ENCODE data around the gene ATP6V1G3. TPM values are rescaled to one million over a fixed set of nuclear protein-coding genes. Genes with fewer than 3 reads are reported as not detected.
"Not testable (repeated sequence)": the region's sequence is repeated elsewhere in the genome, so short reads cannot be mapped to it uniquely, and the experiment has no call there.

ATP6V1G3 gene
- polyA plus RNA-seq, 1 donor, result not detected

DNA sequence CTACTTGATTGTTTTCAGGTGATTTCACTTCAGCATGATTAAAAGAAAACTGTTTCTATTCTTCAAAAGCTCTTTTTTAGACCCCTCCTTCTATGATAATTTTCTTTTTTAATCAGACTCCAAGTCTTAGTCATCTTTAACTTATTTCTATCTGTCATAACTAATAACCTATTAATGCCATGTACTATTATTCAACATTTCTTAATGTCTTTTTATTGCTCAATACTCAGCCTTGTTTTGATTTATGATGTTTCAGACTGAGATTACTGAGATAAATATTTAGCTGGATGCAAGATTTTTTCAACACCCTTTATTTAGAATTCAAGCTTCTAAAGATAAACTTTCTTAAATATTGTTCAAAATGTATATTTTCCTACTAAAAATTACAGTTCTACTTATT is 53.6 kb downstream of the ATP6V1G3 start:
- Histone ChIP-seq H3K36me3 (ENCODE audit: control insufficient read depth, insufficient read depth, low read length) (no peaks in the 10 kb centered on the region), H3K4me3 (ENCODE audit: low read length) (no peak overlapping the region), H3K27me3 (ENCODE audit: control insufficient read depth, insufficient read depth, low read length) (no peaks in the 10 kb centered on the region), H3K9me3 (ENCODE audit: control insufficient read depth, low read depth, low read length) (no peaks in the 10 kb centered on the region), H3K27ac (ENCODE audit: low read length) (no peak overlapping the region), H3K4me1 (ENCODE audit: control insufficient read depth, insufficient read depth, low read length) (no peaks in the 10 kb centered on the region)
- DNase-seq, result no peak

- no peaks in the 10 kb centered on the region for H3K4me1 ChIP-seq (ENCODE audit: control insufficient read depth, insufficient read depth, low read length)
- H3K36me3 ChIP-seq (ENCODE audit: control insufficient read depth, insufficient read depth, low read length), result no peaks in the 10 kb centered on the region
These were observed 56.8 kb downstream of the ATP6V1G3 start for GRCh38 chr1:198483645-198484044.

GRCh38 chr1:198483006-198483405 is 57.5 kb downstream of the ATP6V1G3 start:
- Histone ChIP-seq H3K4me3 (ENCODE audit: low read length) (no peak overlapping the region), H3K4me1 (ENCODE audit: control insufficient read depth, insufficient read depth, low read length) (no peaks in the 10 kb centered on the region), H3K36me3 (ENCODE audit: control insufficient read depth, insufficient read depth, low read length) (no peaks in the 10 kb centered on the region), H3K27ac (ENCODE audit: low read length) (no peak overlapping the region), H3K27me3 (ENCODE audit: control insufficient read depth, insufficient read depth, low read length) (no peaks in the 10 kb centered on the region), H3K9me3 (ENCODE audit: control insufficient read depth, low read depth, low read length) (no peaks in the 10 kb centered on the region)
- no peak for DNase-seq
- WGBS (ENCODE audit: insufficient coverage, low lambda C conversion rate), result 60% methylated on average over 1 of the region's 1 CpG

More at GRCh38 chr1:198483645-198484044, 56.8 kb downstream of the ATP6V1G3 start:
- no peak overlapping the region for H3K4me3 ChIP-seq (ENCODE audit: low read length)
- H3K27me3 ChIP-seq (ENCODE audit: control insufficient read depth, insufficient read depth, low read length), result no peaks in the 10 kb centered on the region
- H3K27ac ChIP-seq (ENCODE audit: low read length), result no peak overlapping the region
- DNase-seq, result no peak
- H3K9me3 ChIP-seq (ENCODE audit: control insufficient read depth, low read depth, low read length), result no peaks in the 10 kb centered on the region

DNA sequence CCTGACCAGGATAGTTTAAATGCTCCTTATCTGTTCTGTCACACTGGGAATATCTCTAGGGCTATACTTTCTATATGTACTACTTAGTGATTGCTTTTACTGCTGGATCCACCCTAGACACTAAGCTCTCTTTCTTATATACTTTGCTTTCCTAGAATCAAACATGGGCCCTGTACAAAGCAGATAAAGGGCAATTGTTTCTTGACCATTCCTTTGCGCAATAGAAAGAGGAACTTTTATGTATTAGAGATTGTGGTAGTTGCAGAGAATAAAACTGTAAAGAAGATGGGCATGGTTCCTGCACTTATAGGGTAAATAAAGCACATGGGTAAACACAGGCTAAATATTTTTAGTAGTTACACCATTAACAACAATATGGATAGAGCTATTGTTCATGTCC is 58.8 kb downstream of the ATP6V1G3 start:
- no peak for DNase-seq
- no peak overlapping the region for H3K27ac ChIP-seq (ENCODE audit: low read length)
- H3K4me1 ChIP-seq (ENCODE audit: control insufficient read depth, insufficient read depth, low read length), result no peaks in the 10 kb centered on the region
- no peaks in the 10 kb centered on the region for H3K9me3 ChIP-seq (ENCODE audit: control insufficient read depth, low read depth, low read length)
- 80% methylated on average over 1 of the region's 1 CpG for WGBS (ENCODE audit: insufficient coverage, low lambda C conversion rate)
- H3K36me3 ChIP-seq (ENCODE audit: control insufficient read depth, insufficient read depth, low read length), result no peaks in the 10 kb centered on the region
- no peaks in the 10 kb centered on the region for H3K27me3 ChIP-seq (ENCODE audit: control insufficient read depth, insufficient read depth, low read length)
- H3K4me3 ChIP-seq (ENCODE audit: low read length), result no peak overlapping the region

- no peak overlapping the region for H3K27ac ChIP-seq (ENCODE audit: low read length)
- H3K27me3 ChIP-seq (ENCODE audit: control insufficient read depth, insufficient read depth, low read length), result no peaks in the 10 kb centered on the region
- DNase-seq, result no peak
- no peaks in the 10 kb centered on the region for H3K9me3 ChIP-seq (ENCODE audit: control insufficient read depth, low read depth, low read length)
- no peaks in the 10 kb centered on the region for H3K36me3 ChIP-seq (ENCODE audit: control insufficient read depth, insufficient read depth, low read length)
- H3K4me3 ChIP-seq (ENCODE audit: low read length), result no peak overlapping the region
- WGBS (ENCODE audit: insufficient coverage, low lambda C conversion rate), result no CpG with 5 or more reads among the region's 2 CpGs
- H3K4me1 ChIP-seq (ENCODE audit: control insufficient read depth, insufficient read depth, low read length), result no peaks in the 10 kb centered on the region
These were observed 59.6 kb downstream of the ATP6V1G3 start for GRCh38 chr1:198480876-198481275.

GRCh38 chr1:198477354-198477753 is 63.1 kb downstream of the ATP6V1G3 start:
- H3K27ac ChIP-seq (ENCODE audit: low read length); H3K36me3 ChIP-seq (ENCODE audit: control insufficient read depth, insufficient read depth, low read length); H3K9me3 ChIP-seq (ENCODE audit: control insufficient read depth, low read depth, low read length); H3K27me3 ChIP-seq (ENCODE audit: control insufficient read depth, insufficient read depth, low read length); DNase-seq; H3K4me3 ChIP-seq (ENCODE audit: low read length); H3K4me1 ChIP-seq (ENCODE audit: control insufficient read depth, insufficient read depth, low read length): not testable (repeated sequence)

Other genes with a start within 250 kb of the ATP6V1G3 start
- 18.9 TPM for gene PTPRC, start 98.4 kb upstream of the ATP6V1G3 start, polyA plus RNA-seq